Stimulated activated CD8-positive, alpha-beta memory T cell treated with anti-CD3 and anti-CD28 coated beads, Interleukin-7, amount 100 ng/mL, for 24 hours (primary cell): Measurements from ENCODE around the gene ALG13.
"Not testable (repeated sequence)": the region's sequence is repeated elsewhere in the genome, so short reads cannot be mapped to it uniquely, and the experiment has no call there.

Experiments
- DNase-seq: peaks from one replicate; pipeline ENCODE4 v3.0.0-alpha.2; 2020; ENCODE audit warnings: low read depth

ALG13 gene

GRCh38 chrX:111759686-111760085 is 78.7 kb downstream of the ALG13 start:
- DNase-seq = no peak

- DNase-seq = no peak
Observed at GRCh38 chrX:111761578-111762135, 80.7 kb downstream of the ALG13 start.

- DNase-seq = no peak
Observed at GRCh38 chrX:111778591-111778990, 97.6 kb downstream of the ALG13 start.

- DNase-seq = no peak
Observed at GRCh38 chrX:111779582-111779981, 98.6 kb downstream of the ALG13 start.

GRCh38 chrX:111784667-111785066 is 103.7 kb downstream of the ALG13 start:
- no peak for DNase-seq

- not testable (repeated sequence) for DNase-seq
Observed at GRCh38 chrX:111790054-111790453, 109.1 kb downstream of the ALG13 start.
